ENCODE results near the gene PLXNA1.

PLXNA1 gene

DNA sequence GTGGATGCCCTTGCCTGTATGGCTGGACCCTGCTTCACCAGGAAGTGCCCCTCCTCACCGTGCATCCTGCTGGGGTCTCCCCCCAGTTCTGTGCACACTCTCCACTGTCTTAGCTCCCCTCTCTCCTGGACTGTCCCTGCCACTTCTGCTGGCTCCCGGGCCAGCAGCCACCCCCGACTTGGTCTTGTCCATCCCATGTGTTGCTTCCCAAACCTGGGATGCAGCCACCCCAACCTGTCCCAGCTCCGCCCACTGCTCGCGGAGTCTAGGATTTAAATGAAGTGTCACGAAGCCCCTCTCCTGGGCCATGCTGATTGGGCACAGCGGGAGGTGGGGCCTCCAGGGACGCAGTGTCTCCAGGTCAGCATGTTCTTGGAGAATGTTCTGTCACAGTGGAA is 48.5 kb downstream of the PLXNA1 start:
- H3K4me3 ChIP-seq (ENCODE audit: control insufficient read depth, low read depth, low read length) = no peak overlapping the region
- no peak for DNase-seq (ENCODE audit: low read depth)
- TF ChIP-seq, protein P1, sequence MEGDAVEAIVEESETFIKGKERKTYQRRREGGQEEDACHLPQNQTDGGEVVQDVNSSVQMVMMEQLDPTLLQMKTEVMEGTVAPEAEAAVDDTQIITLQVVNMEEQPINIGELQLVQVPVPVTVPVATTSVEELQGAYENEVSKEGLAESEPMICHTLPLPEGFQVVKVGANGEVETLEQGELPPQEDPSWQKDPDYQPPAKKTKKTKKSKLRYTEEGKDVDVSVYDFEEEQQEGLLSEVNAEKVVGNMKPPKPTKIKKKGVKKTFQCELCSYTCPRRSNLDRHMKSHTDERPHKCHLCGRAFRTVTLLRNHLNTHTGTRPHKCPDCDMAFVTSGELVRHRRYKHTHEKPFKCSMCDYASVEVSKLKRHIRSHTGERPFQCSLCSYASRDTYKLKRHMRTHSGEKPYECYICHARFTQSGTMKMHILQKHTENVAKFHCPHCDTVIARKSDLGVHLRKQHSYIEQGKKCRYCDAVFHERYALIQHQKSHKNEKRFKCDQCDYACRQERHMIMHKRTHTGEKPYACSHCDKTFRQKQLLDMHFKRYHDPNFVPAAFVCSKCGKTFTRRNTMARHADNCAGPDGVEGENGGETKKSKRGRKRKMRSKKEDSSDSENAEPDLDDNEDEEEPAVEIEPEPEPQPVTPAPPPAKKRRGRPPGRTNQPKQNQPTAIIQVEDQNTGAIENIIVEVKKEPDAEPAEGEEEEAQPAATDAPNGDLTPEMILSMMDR (conservative IDR thresholded peaks at IDR 0.05; ENCODE audit: control insufficient read depth, insufficient read depth, low read depth, low read length) = no peak

- TF ChIP-seq, protein P1 (conservative IDR thresholded peaks at IDR 0.05; ENCODE audit: control insufficient read depth, insufficient read depth, low read depth, low read length) = no peak
- no peak overlapping the region for H3K4me3 ChIP-seq (ENCODE audit: control insufficient read depth, low read depth, low read length)
- DNase-seq (ENCODE audit: low read depth) = no peak
Observed at GRCh38 chr3:127031845-127032244, 48.9 kb downstream of the PLXNA1 start.

GRCh38 chr3:127032296-127032990 is 49.5 kb downstream of the PLXNA1 start:
- TF ChIP-seq, protein P1 (conservative IDR thresholded peaks at IDR 0.05; ENCODE audit: control insufficient read depth, insufficient read depth, low read depth, low read length) = no peak

More at GRCh38 chr3:127032296-127032990, 49.5 kb downstream of the PLXNA1 start:
- no peak overlapping the region for H3K4me3 ChIP-seq (ENCODE audit: control insufficient read depth, low read depth, low read length)
- DNase-seq (ENCODE audit: low read depth) = no peak
